HepG2 (cell line): ENCODE results near the gene ADCY9. TPM values are rescaled to one million over a fixed set of nuclear protein-coding genes. Genes with fewer than 3 reads are reported as not detected.
A peak's percentile ranks its signal among the peaks of the same experiment; 100 is the strongest.

Experiments used
- ARNT ChIP-seq: fragments of 450-650 bp; IDR thresholded peaks from 2 replicates; pipeline ENCODE4 v1.6.1; 2017
- ATF7-NPFF ChIP-seq: sonication (generic); formaldehyde crosslinking; IDR thresholded peaks from 2 replicates; pipeline ENCODE4 v1.8.1; 2023; ENCODE audit warnings: mild to moderate bottlenecking, low read depth, missing genetic modification reagents, moderate library complexity
- BATF2 ChIP-seq: sonication (generic); formaldehyde crosslinking; IDR thresholded peaks from 2 replicates; pipeline ENCODE4 v1.8.0; 2022; ENCODE audit warnings: mild to moderate bottlenecking, missing genetic modification reagents, moderate library complexity
- DMTF1 ChIP-seq: sonication (generic); formaldehyde crosslinking; IDR thresholded peaks from 2 replicates; pipeline ENCODE4 v1.4.0; 2020; ENCODE audit warnings: mild to moderate bottlenecking, missing genetic modification reagents
- GZF1 ChIP-seq: sonication (generic); formaldehyde crosslinking; IDR thresholded peaks from 2 replicates; pipeline ENCODE4 v1.5.1; 2020; ENCODE audit warnings: mild to moderate bottlenecking, missing genetic modification reagents
- MXD4 ChIP-seq: IDR thresholded peaks from 2 replicates; pipeline ENCODE4 v1.6.1; 2016; ENCODE audit warnings: mild to moderate bottlenecking, missing biosample characterization, missing genetic modification reagents
- NFE2L2 ChIP-seq: fragments of 150-350 bp; IDR thresholded peaks from 2 replicates; pipeline ENCODE4 v1.6.1; 2014; ENCODE audit warnings: low read length
- PTBP1 ChIP-seq: fragments of 200-400 bp; formaldehyde crosslinking; IDR thresholded peaks from 2 replicates; pipeline ENCODE4 v1.6.1; 2018; ENCODE audit warnings: low read length, low read depth; ENCODE audit not compliant: poor library complexity, severe bottlenecking
- SIN3A ChIP-seq: IDR thresholded peaks from 2 replicates; pipeline ENCODE4 v1.6.1; 2011; ENCODE audit warnings: low read depth, mild to moderate bottlenecking, control low read depth, low read length, borderline replicate concordance
- SMAD9 ChIP-seq: sonication (generic); formaldehyde crosslinking; IDR thresholded peaks from 2 replicates; pipeline ENCODE4 v1.5.1; 2020; ENCODE audit warnings: mild to moderate bottlenecking, missing genetic modification reagents
- SNRNP70 ChIP-seq: fragments of 200-400 bp; formaldehyde crosslinking; IDR thresholded peaks from 2 replicates; pipeline ENCODE4 v1.6.1; 2017; ENCODE audit warnings: mild to moderate bottlenecking, low read depth, low read length, moderate library complexity
- TCF12 ChIP-seq, 2 experiments: fragments of 450-650 bp in 1 of 2; sonication (generic) in 1 of 2; formaldehyde crosslinking in 1 of 2; IDR thresholded peaks; 2 replicates each; pipeline versions ENCODE4 v1.6.1 to v1.8.0; 2017 to 2022; ENCODE audit warnings: antibody characterized with exemption in 1 of 2, mild to moderate bottlenecking in 1 of 2, missing genetic modification reagents in 1 of 2, moderate library complexity in 1 of 2
- THYN1 ChIP-seq: sonication (generic); formaldehyde crosslinking; IDR thresholded peaks from 2 replicates; pipeline ENCODE4 v1.8.1; 2023; ENCODE audit warnings: low read depth, mild to moderate bottlenecking, moderate library complexity, missing genetic modification reagents, borderline replicate concordance
- ZNF18 ChIP-seq: sonication (generic); formaldehyde crosslinking; IDR thresholded peaks from 2 replicates; pipeline ENCODE4 v1.8.0; 2022; ENCODE audit warnings: mild to moderate bottlenecking, missing genetic modification reagents; ENCODE audit not compliant: insufficient replicate concordance
- ZNF30 ChIP-seq: sonication (generic); formaldehyde crosslinking; IDR thresholded peaks from 2 replicates; pipeline ENCODE4 v1.5.0; 2020; ENCODE audit warnings: mild to moderate bottlenecking, missing genetic modification reagents
- ZNF576 ChIP-seq: sonication (generic); formaldehyde crosslinking; IDR thresholded peaks from 2 replicates; pipeline ENCODE4 v1.4.0; 2020; ENCODE audit warnings: mild to moderate bottlenecking, missing genetic modification reagents
- ZNF660 ChIP-seq: sonication (generic); formaldehyde crosslinking; IDR thresholded peaks from 2 replicates; pipeline ENCODE4 v1.5.1; 2020; ENCODE audit warnings: mild to moderate bottlenecking, low read depth, missing genetic modification reagents, borderline replicate concordance
- ZSCAN20 ChIP-seq: sonication (generic); formaldehyde crosslinking; IDR thresholded peaks from 2 replicates; pipeline ENCODE4 v1.4.0; 2020; ENCODE audit warnings: missing genetic modification reagents, mild to moderate bottlenecking, borderline replicate concordance
- polyA plus RNA-seq, 8 experiments: library from polyadenylated mRNA; depleted of rRNA in 3 of 8; stranded (reverse) in 7 of 8; unstranded in 1 of 8; fragments of >200 nt; fragmentation: Illumina TruSeq in 4 of 8; extraction: Trizol in 4 of 8; gene quantifications; 2 replicates each; pipeline versions ENCODE4 v1.2.1 to v1.2.3, GENCODE V29; 2011 to 2016; ENCODE audit warnings: low read depth in 4 of 8, missing spikeins in 1 of 8, mixed read lengths in 1 of 8; ENCODE audit not compliant: insufficient read depth in 1 of 8
- total RNA-seq, 5 experiments: library from RNA; depleted of rRNA; stranded (reverse); fragments of >200 nt; fragmentation: Illumina TruSeq; extraction: Trizol; gene quantifications; 2 replicates each; pipeline ENCODE4 v1.2.3, GENCODE V29; 2016; ENCODE audit warnings: low read depth in 1 of 5
- TF ChIP-seq, protein P1 (sequence below): sonication (generic); formaldehyde crosslinking; IDR thresholded peaks from 2 replicates; pipeline ENCODE4 v1.5.0; 2020; ENCODE audit warnings: missing genetic modification reagents
- TF ChIP-seq, protein P2 (sequence below): sonication (generic); formaldehyde crosslinking; conservative IDR thresholded peaks from 2 replicates; pipeline ENCODE4 v1.4.0; 2020; ENCODE audit warnings: missing genetic modification reagents
- TF ChIP-seq, protein P3 (sequence below): IDR thresholded peaks from 2 replicates; pipeline ENCODE4 v1.6.1; 2016; ENCODE audit warnings: low read depth, borderline replicate concordance
- TF ChIP-seq, protein P4 (sequence below): sonication (generic); formaldehyde crosslinking; IDR thresholded peaks from 2 replicates; pipeline ENCODE4 v1.5.1; 2020; ENCODE audit warnings: mild to moderate bottlenecking, missing genetic modification reagents, moderate library complexity

Gene ADCY9
- total and polyA plus RNA-seq, 2 of the 13 experiments (the other 11 are each of a cell fraction or from before 2014, with no cell fraction given), result 11.2 to 13.9 TPM

GRCh38 chr16:4157376-4157825 is 41.2 kb upstream of the ADCY9 start (continued):
- TF ChIP-seq, protein P1, sequence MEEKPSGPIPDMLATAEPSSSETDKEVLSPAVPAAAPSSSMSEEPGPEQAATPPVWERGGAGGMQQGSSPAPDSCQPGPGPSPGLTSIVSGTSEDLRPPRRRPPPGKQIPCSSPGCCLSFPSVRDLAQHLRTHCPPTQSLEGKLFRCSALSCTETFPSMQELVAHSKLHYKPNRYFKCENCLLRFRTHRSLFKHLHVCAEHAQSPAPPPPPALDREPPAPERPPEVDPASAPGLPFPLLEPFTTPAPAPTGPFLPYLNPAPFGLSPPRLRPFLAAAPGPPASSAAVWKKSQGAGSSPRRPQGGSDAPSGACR (CRISPR knock-in tag), result no peak
- TF ChIP-seq MXD4 (CRISPR knock-in tag) (0 out of 2 replicates have a peak, but pooled peaks have one; percentile 12), ZNF576 (no peak), ZSCAN20 (CRISPR knock-in tag) (peak; percentile 32; the same call in 1 of the 2 replicates), NFE2L2 (no peak), TCF12 (IDR thresholded peaks at IDR 0.05) (no peak), TCF12 (CRISPR knock-in tag; IDR thresholded peaks at IDR 0.05) (no peak), GZF1 (CRISPR knock-in tag) (no peak), PTBP1 (no peak), SIN3A (no peak), ZNF18 (CRISPR knock-in tag) (no peak), ZNF30 (CRISPR knock-in tag) (no peak), BATF2 (CRISPR knock-in tag) (no peak), SNRNP70 (no peak), ARNT (no peak), ATF7-NPFF (CRISPR knock-in tag) (no peak), DMTF1 (CRISPR knock-in tag) (no peak), ZNF660 (CRISPR knock-in tag) (no peak), SMAD9 (CRISPR knock-in tag) (no peak), THYN1 (CRISPR knock-in tag) (no peak)
- TF ChIP-seq, protein P2, sequence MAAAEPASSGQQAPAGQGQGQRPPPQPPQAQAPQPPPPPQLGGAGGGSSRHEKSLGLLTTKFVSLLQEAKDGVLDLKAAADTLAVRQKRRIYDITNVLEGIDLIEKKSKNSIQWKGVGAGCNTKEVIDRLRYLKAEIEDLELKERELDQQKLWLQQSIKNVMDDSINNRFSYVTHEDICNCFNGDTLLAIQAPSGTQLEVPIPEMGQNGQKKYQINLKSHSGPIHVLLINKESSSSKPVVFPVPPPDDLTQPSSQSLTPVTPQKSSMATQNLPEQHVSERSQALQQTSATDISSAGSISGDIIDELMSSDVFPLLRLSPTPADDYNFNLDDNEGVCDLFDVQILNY (CRISPR knock-in tag), result no peak
- TF ChIP-seq, protein P3, sequence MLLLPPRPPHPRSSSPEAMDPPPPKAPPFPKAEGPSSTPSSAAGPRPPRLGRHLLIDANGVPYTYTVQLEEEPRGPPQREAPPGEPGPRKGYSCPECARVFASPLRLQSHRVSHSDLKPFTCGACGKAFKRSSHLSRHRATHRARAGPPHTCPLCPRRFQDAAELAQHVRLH (CRISPR knock-in tag), result no peak
- TF ChIP-seq, protein P4, sequence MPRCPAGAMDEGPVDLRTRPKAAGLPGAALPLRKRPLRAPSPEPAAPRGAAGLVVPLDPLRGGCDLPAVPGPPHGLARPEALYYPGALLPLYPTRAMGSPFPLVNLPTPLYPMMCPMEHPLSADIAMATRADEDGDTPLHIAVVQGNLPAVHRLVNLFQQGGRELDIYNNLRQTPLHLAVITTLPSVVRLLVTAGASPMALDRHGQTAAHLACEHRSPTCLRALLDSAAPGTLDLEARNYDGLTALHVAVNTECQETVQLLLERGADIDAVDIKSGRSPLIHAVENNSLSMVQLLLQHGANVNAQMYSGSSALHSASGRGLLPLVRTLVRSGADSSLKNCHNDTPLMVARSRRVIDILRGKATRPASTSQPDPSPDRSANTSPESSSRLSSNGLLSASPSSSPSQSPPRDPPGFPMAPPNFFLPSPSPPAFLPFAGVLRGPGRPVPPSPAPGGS, result no peak
